ENCODE data around the gene SLC8A2. TPM values are rescaled to one million over a fixed set of nuclear protein-coding genes. Genes with fewer than 3 reads are reported as not detected.
"Not testable (repeated sequence)": the region's sequence is repeated elsewhere in the genome, so short reads cannot be mapped to it uniquely, and the experiment has no call there.

The SLC8A2 gene
- total and polyA plus RNA-seq, 2 experiments from 2014 or later: 0.99 to 3.7 TPM

DNA sequence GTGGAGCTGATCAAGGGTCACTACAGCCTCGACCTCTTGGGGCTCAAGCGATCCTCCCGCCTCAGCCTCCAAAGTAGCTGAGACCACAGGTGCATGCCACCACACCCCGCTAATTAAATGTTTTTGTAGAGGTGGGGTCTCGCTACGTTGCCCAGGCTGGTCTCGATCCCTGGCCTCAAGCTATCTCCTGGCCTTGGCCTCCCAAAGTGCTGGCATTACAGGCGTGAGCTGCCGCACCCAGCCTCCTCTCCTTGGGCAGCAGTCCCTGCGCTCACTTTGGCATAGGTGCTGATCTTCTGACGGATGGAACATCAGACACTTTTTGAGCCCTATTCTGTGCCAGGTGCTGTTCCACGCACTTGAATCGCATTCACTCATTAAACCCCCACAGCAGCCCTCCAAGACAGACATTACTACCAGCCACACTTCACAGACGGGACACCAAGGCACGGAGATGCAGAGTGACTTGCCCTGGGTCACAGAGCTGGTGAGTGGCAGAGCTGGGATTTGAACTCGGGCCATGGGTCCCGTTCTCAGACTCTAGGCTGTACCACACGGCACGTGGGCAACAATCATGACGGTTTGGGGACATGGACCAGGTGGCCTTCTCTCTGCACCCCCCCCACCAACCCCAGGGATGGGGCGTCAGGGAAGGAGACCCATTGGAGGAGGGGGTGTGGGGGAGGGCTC is 55.6 kb downstream of the SLC8A2 start:
- Histone ChIP-seq H3K4me3 (no peak overlapping the region), H3K27ac (no peak overlapping the region), H3K9me3 (ENCODE audit: low read depth) (no peaks in the 10 kb centered on the region), H3K4me1 (ENCODE audit: low read depth) (peaks cover 18% of the 10 kb centered on the region), H3K27me3 (peaks cover 8% of the 10 kb centered on the region), H3K36me3 (peaks cover 6% of the 10 kb centered on the region)
- no peak for TF ChIP-seq CTCF (IDR thresholded peaks at IDR 0.05; ENCODE audit: low read depth, low read length)
- no peak for DNase-seq (ENCODE audit: low read depth in 1 of 2, low spot score in 1 of 2)

DNA sequence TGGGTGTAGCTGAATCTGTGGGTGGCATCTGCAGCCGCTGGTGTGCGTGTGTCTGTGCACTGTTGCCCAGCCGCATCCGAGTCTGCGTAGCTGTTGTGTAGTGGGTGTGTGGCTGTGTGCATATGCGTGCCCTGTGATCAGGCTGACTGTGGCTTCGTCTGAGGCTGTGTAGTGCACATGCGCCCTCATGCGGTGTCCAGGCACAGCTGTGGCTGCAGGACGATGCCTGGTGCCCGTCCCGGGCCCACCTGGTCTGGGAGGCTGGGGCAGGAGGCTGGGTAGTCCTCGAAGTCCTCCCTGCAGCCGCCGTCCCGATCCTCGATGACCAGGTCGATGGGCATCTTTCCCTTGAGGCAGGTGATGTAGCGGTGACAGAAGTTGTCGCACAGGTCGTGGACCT is 57.2 kb downstream of the SLC8A2 start:
- Histone ChIP-seq H3K27me3 (peaks cover 8% of the 10 kb centered on the region), H3K27ac (no peak overlapping the region), H3K4me3 (no peak overlapping the region), H3K4me1 (ENCODE audit: low read depth) (peaks cover 4% of the 10 kb centered on the region), H3K36me3 (peaks cover 6% of the 10 kb centered on the region), H3K9me3 (ENCODE audit: low read depth) (no peaks in the 10 kb centered on the region)
- DNase-seq (ENCODE audit: low read depth in 1 of 2, low spot score in 1 of 2): peak in 1 of 2 donors; percentile 23
- TF ChIP-seq CTCF (IDR thresholded peaks at IDR 0.05; ENCODE audit: low read depth, low read length): no peak

DNA sequence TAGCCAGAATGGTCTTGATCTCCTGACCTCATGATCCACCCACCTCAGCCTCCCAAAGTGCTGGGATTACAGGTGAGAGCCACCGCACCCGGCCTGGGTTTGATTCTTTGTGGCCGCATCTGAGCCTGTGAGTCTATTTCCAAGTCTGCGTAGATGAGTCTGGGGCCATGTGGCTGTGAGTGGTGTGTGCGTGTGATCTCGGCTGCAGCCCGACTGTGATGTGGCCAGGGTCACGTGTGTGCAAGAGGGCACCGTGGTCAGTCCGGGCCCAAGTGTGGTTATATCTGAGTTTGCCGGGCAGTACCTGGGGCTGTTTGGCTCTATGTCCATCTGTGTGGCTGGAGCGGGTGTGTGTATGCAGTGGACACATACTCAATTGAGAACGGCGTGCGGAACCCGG is 57.8 kb downstream of the SLC8A2 start:
- peaks cover 8% of the 10 kb centered on the region for H3K27me3 ChIP-seq
- no peak overlapping the region for H3K4me3 ChIP-seq
- no peaks in the 10 kb centered on the region for H3K9me3 ChIP-seq (ENCODE audit: low read depth)
- no peak overlapping the region for H3K27ac ChIP-seq
- no peak for DNase-seq (ENCODE audit: low read depth in 1 of 2, low spot score in 1 of 2)
- H3K4me1 ChIP-seq (ENCODE audit: low read depth): peaks cover 4% of the 10 kb centered on the region
- peaks cover 6% of the 10 kb centered on the region for H3K36me3 ChIP-seq
- TF ChIP-seq CTCF (IDR thresholded peaks at IDR 0.05; ENCODE audit: low read depth, low read length): no peak

GRCh38 chr19:47411696-47412095 is 60.0 kb downstream of the SLC8A2 start:
- not testable (repeated sequence) for DNase-seq (ENCODE audit: low read depth in 1 of 2, low spot score in 1 of 2); H3K9me3 ChIP-seq (ENCODE audit: low read depth); H3K4me3 ChIP-seq; H3K27ac ChIP-seq; H3K4me1 ChIP-seq (ENCODE audit: low read depth); H3K36me3 ChIP-seq; H3K27me3 ChIP-seq

GRCh38 chr19:47411101-47411500 is 60.6 kb downstream of the SLC8A2 start:
- H3K27me3 ChIP-seq: no peaks in the 10 kb centered on the region
- H3K4me3 ChIP-seq: no peak overlapping the region
- peaks cover 6% of the 10 kb centered on the region for H3K36me3 ChIP-seq
- no peak overlapping the region for H3K27ac ChIP-seq
- H3K4me1 ChIP-seq (ENCODE audit: low read depth): no peaks in the 10 kb centered on the region
- no peak for TF ChIP-seq CTCF (IDR thresholded peaks at IDR 0.05; ENCODE audit: low read depth, low read length)
- DNase-seq (ENCODE audit: low read depth in 1 of 2, low spot score in 1 of 2): no peak
- H3K9me3 ChIP-seq (ENCODE audit: low read depth): no peaks in the 10 kb centered on the region

GRCh38 chr19:47408156-47408938 is 63.3 kb downstream of the SLC8A2 start:
- no peak overlapping the region for H3K27ac ChIP-seq
- no peaks in the 10 kb centered on the region for H3K9me3 ChIP-seq (ENCODE audit: low read depth)
- H3K4me3 ChIP-seq: no peak overlapping the region
- H3K4me1 ChIP-seq (ENCODE audit: low read depth): no peaks in the 10 kb centered on the region
- no peaks in the 10 kb centered on the region for H3K36me3 ChIP-seq
- H3K27me3 ChIP-seq: no peaks in the 10 kb centered on the region
- TF ChIP-seq CTCF (IDR thresholded peaks at IDR 0.05; ENCODE audit: low read depth, low read length): no peak
- DNase-seq (ENCODE audit: low read depth in 1 of 2, low spot score in 1 of 2): no peak

Measured in cardiac muscle cell (in vitro differentiated cells and primary cell).